Raji (cell line): Measurements from ENCODE around the gene MTCL1.

Source experiments
- POLR2A ChIP-seq: IDR thresholded peaks from 2 replicates; pipeline ENCODE4 v1.6.1; 2011; ENCODE audit warnings: low read depth, low read length, control low read depth; ENCODE audit not compliant: insufficient read depth

Gene MTCL1

GRCh38 chr18:8705238-8705960, at the start of gene MTCL1:
Gene MTCL1, plus strand, starts transcription at chr18:8705556. Its CDS starts 105 bp downstream, at chr18:8705661.
- TF ChIP-seq POLR2A = no peak; the same call in 1 of the 2 replicates

GRCh38 chr18:8656232-8656631, 49.1 kb upstream of the MTCL1 start:
- TF ChIP-seq POLR2A = no peak

GRCh38 chr18:8657050-8657820, 48.1 kb upstream of the MTCL1 start:
- TF ChIP-seq POLR2A = no peak

- no peak for TF ChIP-seq POLR2A
Measured at GRCh38 chr18:8657873-8658470, 47.4 kb upstream of the MTCL1 start.

- TF ChIP-seq POLR2A = no peak
Measured at GRCh38 chr18:8658858-8659485, 46.4 kb upstream of the MTCL1 start.

- no peak for TF ChIP-seq POLR2A
Measured at GRCh38 chr18:8659609-8660242, 45.6 kb upstream of the MTCL1 start.

GRCh38 chr18:8660316-8660715, 45.0 kb upstream of the MTCL1 start:
- TF ChIP-seq POLR2A = no peak

GRCh38 chr18:8661754-8662559, 43.4 kb upstream of the MTCL1 start:
- TF ChIP-seq POLR2A = no peak

- no peak for TF ChIP-seq POLR2A
Measured at GRCh38 chr18:8662560-8663255, 42.6 kb upstream of the MTCL1 start.

GRCh38 chr18:8667846-8668245, 37.5 kb upstream of the MTCL1 start:
- no peak for TF ChIP-seq POLR2A

- no peak for TF ChIP-seq POLR2A
Measured at GRCh38 chr18:8668381-8668780, 37.0 kb upstream of the MTCL1 start.

GRCh38 chr18:8669571-8669970, 35.8 kb upstream of the MTCL1 start:
- no peak for TF ChIP-seq POLR2A

- no peak for TF ChIP-seq POLR2A
Measured at GRCh38 chr18:8673256-8674209, 31.8 kb upstream of the MTCL1 start.

GRCh38 chr18:8675057-8675456, 30.3 kb upstream of the MTCL1 start:
- TF ChIP-seq POLR2A = no peak
